A549 (cell line): ENCODE measurements around the gene BRI3BP. TPM values are rescaled to one million over a fixed set of nuclear protein-coding genes. Genes with fewer than 3 reads are reported as not detected.

Experiments
- ATAC-seq, 2 experiments: fragments of 200-7000 bp in 1 of 2; fragments of >200 bp in 1 of 2; cut with Nextera tagmentation in 1 of 2; cut with Tn5 transposase in 1 of 2; 3 replicates each; pipeline versions ENCODE4 v1.8.0 to v1.9.1; 2018 to 2020; ENCODE audit warnings: mild to moderate bottlenecking in 1 of 2, moderate library complexity in 1 of 2
- CTCF ChIA-PET: fragments of 300-600 bp; sonication (Branson Sonifier 250); formaldehyde crosslinking; extraction: SDS; loops from one replicate; lab custom pipeline; 2021; ENCODE audit warnings: antibody characterized with exemption, inconsistent platforms; lab: Yijun Ruan, JAX
- POLR2A ChIA-PET: fragments of 350-600 bp; formaldehyde crosslinking; extraction: SDS; loops from one replicate; lab custom pipeline; 2021; ENCODE audit warnings: antibody characterized with exemption, inconsistent platforms; lab: Yijun Ruan, JAX
- DNase-seq, 2 experiments: peaks; one replicate each; pipeline versions ENCODE4 v3.0.0 to v3.0.0-alpha.2; 2011 to 2016; ENCODE audit warnings: low read depth in 1 of 2, low spot score in 1 of 2
- FAIRE-seq: peaks from 2 replicates; lab custom pipeline; 2011; peaks lifted over from hg19 to GRCh38; lab: Jason Lieb, UNC
- H3K27ac ChIP-seq, 2 experiments: fragments of >200 bp; sonication (Bioruptor Twin); formaldehyde crosslinking; 3 replicates each; pipeline ENCODE4 v1.5.1; 2016 to 2017
- H3K4me1 ChIP-seq: fragments of >200 bp; sonication (Bioruptor Twin); formaldehyde crosslinking; 3 replicates; pipeline ENCODE4 v1.6.1; 2016
- H3K4me2 ChIP-seq: fragments of >200 bp; sonication (Bioruptor Twin); formaldehyde crosslinking; 3 replicates; pipeline ENCODE4 v1.6.1; 2016
- H3K4me3 ChIP-seq: fragments of >200 bp; sonication (Bioruptor Twin); formaldehyde crosslinking; 3 replicates; pipeline ENCODE4 v1.5.1; 2016
- H3K9me3 ChIP-seq: fragments of >200 bp; sonication (Bioruptor Twin); formaldehyde crosslinking; 3 replicates; pipeline ENCODE4 v1.6.1; 2016
- CBX2 ChIP-seq: fragments of 200-600 bp; sonication (generic); IDR thresholded peaks from 2 replicates; pipeline ENCODE4 v1.6.1; 2016; ENCODE audit warnings: low read depth, mild to moderate bottlenecking, borderline replicate concordance
- CTCF ChIP-seq: fragments of >200 bp; sonication (Bioruptor Twin); formaldehyde crosslinking; IDR thresholded peaks from 3 replicates; pipeline ENCODE4 v1.5.1; 2016
- EHF ChIP-seq: fragments of 250-450 bp; sonication (Bioruptor Pico); IDR thresholded peaks from 2 replicates; pipeline ENCODE4 v1.5.0; 2020; ENCODE audit warnings: mild to moderate bottlenecking
- HDAC2 ChIP-seq: fragments of 200-600 bp; sonication (generic); IDR thresholded peaks from 2 replicates; pipeline ENCODE4 v1.6.1; 2016
- JUNB ChIP-seq: fragments of >200 bp; sonication (Bioruptor Twin); formaldehyde crosslinking; IDR thresholded peaks from 2 replicates; pipeline ENCODE4 v1.6.1; 2016
- KDM5A ChIP-seq: fragments of 200-600 bp; sonication (generic); IDR thresholded peaks from 2 replicates; pipeline ENCODE4 v1.6.1; 2016; ENCODE audit warnings: antibody characterized with exemption, mild to moderate bottlenecking
- MAZ ChIP-seq: fragments of 150-350 bp; IDR thresholded peaks from 2 replicates; pipeline ENCODE4 v1.6.1; 2014; ENCODE audit warnings: antibody characterized with exemption, low read depth, low read length, borderline replicate concordance
- PBX3 ChIP-seq: IDR thresholded peaks from 2 replicates; pipeline ENCODE4 v1.6.1; 2012
- POLR2A ChIP-seq: IDR thresholded peaks from 2 replicates; pipeline ENCODE4 v1.6.1; 2012; ENCODE audit warnings: mild to moderate bottlenecking, low read length
- POLR2AphosphoS2 ChIP-seq: conservative IDR thresholded peaks from 2 replicates; pipeline ENCODE4 v1.6.1; 2012; ENCODE audit warnings: low read length, improper control_type of control experiment, inconsistent platforms
- ZC3H11A ChIP-seq: fragments of 450-650 bp; IDR thresholded peaks from 2 replicates; pipeline ENCODE4 v1.6.1; 2014; ENCODE audit warnings: antibody characterized with exemption, mild to moderate bottlenecking
- ZFP36 ChIP-seq: fragments of 450-650 bp; IDR thresholded peaks from 2 replicates; pipeline ENCODE4 v1.6.1; 2014; ENCODE audit warnings: borderline replicate concordance; ENCODE audit not compliant: partially characterized antibody
- ZSCAN20 ChIP-seq: fragments of 250-450 bp; sonication (Bioruptor Pico); IDR thresholded peaks from 2 replicates; pipeline ENCODE4 v1.8.0; 2022; ENCODE audit warnings: mild to moderate bottlenecking, moderate library complexity
- WGBS: methylation state at CpG from one replicate; pipeline ENCODE4 v1.1.6; 2017; ENCODE audit errors: missing lambda C conversion rate; 5-methylcytosine and 5-hydroxymethylcytosine counted together
- polyA plus RNA-seq, 4 experiments: library from polyadenylated mRNA; depleted of rRNA in 3 of 4; stranded (reverse); fragments of >200 nt; fragmentation: RNase III in 1 of 4; extraction: RNeasy Plus Mini Kit Qiagen cat#74134 plus additional on column Dnase treatment in 1 of 4; gene quantifications; 2 replicates in 3 of 4; 3 replicates in 1 of 4; pipeline ENCODE4 v1.2.3, GENCODE V29; 2011 to 2017
- TF ChIP-seq, protein P1 (sequence below): fragments of >200 bp; sonication (Bioruptor Twin); formaldehyde crosslinking; IDR thresholded peaks from 2 replicates; pipeline ENCODE4 v1.6.1; 2016
- TF ChIP-seq, protein P2 (sequence below): IDR thresholded peaks from 2 replicates; pipeline ENCODE4 v1.6.1; 2012
- TF ChIP-seq, protein P3 (sequence below): fragments of 150-350 bp; IDR thresholded peaks from 2 replicates; pipeline ENCODE4 v1.6.1; 2014; ENCODE audit warnings: low read depth, mild to moderate bottlenecking, low read length
- TF ChIP-seq, protein P4 (sequence below): fragments of 450-650 bp; IDR thresholded peaks from 2 replicates; pipeline ENCODE4 v1.6.1; 2014; ENCODE audit warnings: antibody characterized with exemption

BRI3BP gene
- polyA plus RNA-seq, 2 of the 4 experiments (the other 2 are of a cell fraction): 25.0 to 25.9 TPM

DNA sequence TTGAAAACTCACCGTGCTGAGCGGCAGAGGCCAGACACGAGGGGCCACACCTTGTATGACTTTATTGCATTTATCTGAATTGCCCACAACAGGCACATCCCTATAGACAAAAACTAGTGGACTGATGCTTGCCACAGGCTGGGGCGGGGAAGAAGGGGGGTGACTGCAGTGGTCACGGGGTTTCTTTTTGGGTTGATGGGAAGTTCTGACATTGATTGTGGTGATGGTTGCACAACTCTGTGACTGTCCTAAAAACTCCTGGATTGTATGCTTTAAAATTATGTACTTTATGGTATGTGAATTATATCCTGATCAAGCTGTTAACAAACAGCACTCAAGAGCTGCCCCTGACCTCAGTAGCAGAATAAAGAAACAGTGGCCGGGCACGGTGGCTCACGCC is 30.2 kb upstream of the BRI3BP start:
- H3K4me1 ChIP-seq: no peaks in the 10 kb centered on the region
- ATAC-seq: no peak
- DNase-seq: no peak
- H3K4me3 ChIP-seq: no peak overlapping the region
- FAIRE-seq: no peak
- WGBS: 99% methylated on average over 8 of the region's 8 CpGs
- POLR2A ChIA-PET: no interaction called here
- H3K27ac ChIP-seq: no peak overlapping the region
- no peaks in the 10 kb centered on the region for H3K9me3 ChIP-seq
- TF ChIP-seq MAZ: no peak
- CTCF ChIA-PET: interaction anchor here (0.6 kb wide), 1 partner anchor 33 kb away, joined by 3 read pairs; no protein-coding TSS in a partner anchor
- no peak overlapping the region for H3K4me2 ChIP-seq

GRCh38 chr12:124964251-124964650 is 29.2 kb upstream of the BRI3BP start:
- TF ChIP-seq MAZ (no peak), HDAC2 (no peak), POLR2A (no peak), ZFP36 (no peak), ZSCAN20 (no peak), KDM5A (no peak), EHF (no peak), CBX2 (no peak), ZC3H11A (no peak), JUNB (no peak), CTCF (no peak)
- TF ChIP-seq, protein P1, sequence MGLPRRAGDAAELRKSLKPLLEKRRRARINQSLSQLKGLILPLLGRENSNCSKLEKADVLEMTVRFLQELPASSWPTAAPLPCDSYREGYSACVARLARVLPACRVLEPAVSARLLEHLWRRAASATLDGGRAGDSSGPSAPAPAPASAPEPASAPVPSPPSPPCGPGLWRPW: no peak
- TF ChIP-seq, protein P2, sequence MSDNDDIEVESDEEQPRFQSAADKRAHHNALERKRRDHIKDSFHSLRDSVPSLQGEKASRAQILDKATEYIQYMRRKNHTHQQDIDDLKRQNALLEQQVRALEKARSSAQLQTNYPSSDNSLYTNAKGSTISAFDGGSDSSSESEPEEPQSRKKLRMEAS: no peak
- TF ChIP-seq, protein P3, sequence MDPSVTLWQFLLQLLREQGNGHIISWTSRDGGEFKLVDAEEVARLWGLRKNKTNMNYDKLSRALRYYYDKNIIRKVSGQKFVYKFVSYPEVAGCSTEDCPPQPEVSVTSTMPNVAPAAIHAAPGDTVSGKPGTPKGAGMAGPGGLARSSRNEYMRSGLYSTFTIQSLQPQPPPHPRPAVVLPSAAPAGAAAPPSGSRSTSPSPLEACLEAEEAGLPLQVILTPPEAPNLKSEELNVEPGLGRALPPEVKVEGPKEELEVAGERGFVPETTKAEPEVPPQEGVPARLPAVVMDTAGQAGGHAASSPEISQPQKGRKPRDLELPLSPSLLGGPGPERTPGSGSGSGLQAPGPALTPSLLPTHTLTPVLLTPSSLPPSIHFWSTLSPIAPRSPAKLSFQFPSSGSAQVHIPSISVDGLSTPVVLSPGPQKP: no peak
- TF ChIP-seq, protein P4, sequence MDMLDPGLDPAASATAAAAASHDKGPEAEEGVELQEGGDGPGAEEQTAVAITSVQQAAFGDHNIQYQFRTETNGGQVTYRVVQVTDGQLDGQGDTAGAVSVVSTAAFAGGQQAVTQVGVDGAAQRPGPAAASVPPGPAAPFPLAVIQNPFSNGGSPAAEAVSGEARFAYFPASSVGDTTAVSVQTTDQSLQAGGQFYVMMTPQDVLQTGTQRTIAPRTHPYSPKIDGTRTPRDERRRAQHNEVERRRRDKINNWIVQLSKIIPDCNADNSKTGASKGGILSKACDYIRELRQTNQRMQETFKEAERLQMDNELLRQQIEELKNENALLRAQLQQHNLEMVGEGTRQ: no peak
- CTCF ChIA-PET: no interaction called here
- Histone ChIP-seq H3K4me3 (no peak overlapping the region), H3K9me3 (no peaks in the 10 kb centered on the region), H3K27ac (no peak overlapping the region), H3K4me1 (no peaks in the 10 kb centered on the region), H3K4me2 (no peak overlapping the region)
- 95% methylated on average over 22 of the region's 22 CpGs for WGBS
- ATAC-seq: no peak
- FAIRE-seq: no peak
- POLR2A ChIA-PET: interaction anchor here (0.6 kb wide), 1 partner anchor 15 kb away, joined by 3 read pairs; no protein-coding TSS in a partner anchor
- DNase-seq: no peak

- H3K27ac ChIP-seq: no peak overlapping the region
- H3K9me3 ChIP-seq: no peaks in the 10 kb centered on the region
- no peak for FAIRE-seq
- ChIA-PET POLR2A (interaction anchor here (0.6 kb wide), 1 partner anchor 14 kb away, joined by 3 read pairs; no protein-coding TSS in a partner anchor), CTCF (no interaction called here)
- no peaks in the 10 kb centered on the region for H3K4me1 ChIP-seq
- H3K4me3 ChIP-seq: no peak overlapping the region
- no peak overlapping the region for H3K4me2 ChIP-seq
- no peak for DNase-seq
- TF ChIP-seq ZC3H11A: no peak
- TF ChIP-seq POLR2AphosphoS2: no peak
- no peak for TF ChIP-seq PBX3
- ATAC-seq: peak; percentile 45 to 46
- 91% methylated on average over 14 of the region's 15 CpGs for WGBS
Measured at GRCh38 chr12:124964836-124965462, 28.5 kb upstream of the BRI3BP start.
